ENCODE data around the gene ZNF142.

DNA sequence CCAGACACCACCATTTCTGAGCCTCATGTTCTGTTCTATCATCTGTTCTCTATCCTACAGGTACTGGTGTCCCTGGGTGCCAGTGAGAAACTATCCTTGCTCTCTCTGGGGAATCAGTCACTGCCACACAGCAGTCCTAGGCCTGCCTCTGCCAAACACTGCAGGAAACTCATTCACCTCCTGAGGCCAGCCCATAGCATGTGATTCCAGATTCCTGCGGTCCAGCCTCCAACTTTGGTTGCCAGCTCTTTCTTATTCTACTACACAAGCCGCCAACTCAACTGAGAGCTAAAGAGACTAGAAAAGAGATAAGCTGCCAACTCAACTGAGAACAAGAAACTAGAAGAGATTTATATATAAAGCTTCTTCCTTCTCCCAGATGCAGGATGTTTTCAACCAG is 42.4 kb upstream of the ZNF142 start:
- TF ChIP-seq, protein P1, sequence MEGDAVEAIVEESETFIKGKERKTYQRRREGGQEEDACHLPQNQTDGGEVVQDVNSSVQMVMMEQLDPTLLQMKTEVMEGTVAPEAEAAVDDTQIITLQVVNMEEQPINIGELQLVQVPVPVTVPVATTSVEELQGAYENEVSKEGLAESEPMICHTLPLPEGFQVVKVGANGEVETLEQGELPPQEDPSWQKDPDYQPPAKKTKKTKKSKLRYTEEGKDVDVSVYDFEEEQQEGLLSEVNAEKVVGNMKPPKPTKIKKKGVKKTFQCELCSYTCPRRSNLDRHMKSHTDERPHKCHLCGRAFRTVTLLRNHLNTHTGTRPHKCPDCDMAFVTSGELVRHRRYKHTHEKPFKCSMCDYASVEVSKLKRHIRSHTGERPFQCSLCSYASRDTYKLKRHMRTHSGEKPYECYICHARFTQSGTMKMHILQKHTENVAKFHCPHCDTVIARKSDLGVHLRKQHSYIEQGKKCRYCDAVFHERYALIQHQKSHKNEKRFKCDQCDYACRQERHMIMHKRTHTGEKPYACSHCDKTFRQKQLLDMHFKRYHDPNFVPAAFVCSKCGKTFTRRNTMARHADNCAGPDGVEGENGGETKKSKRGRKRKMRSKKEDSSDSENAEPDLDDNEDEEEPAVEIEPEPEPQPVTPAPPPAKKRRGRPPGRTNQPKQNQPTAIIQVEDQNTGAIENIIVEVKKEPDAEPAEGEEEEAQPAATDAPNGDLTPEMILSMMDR (IDR thresholded peaks at IDR 0.05; ENCODE audit: insufficient read depth, low read depth, low read length): no peak
- TF ChIP-seq EZH2 (IDR thresholded peaks at IDR 0.05; ENCODE audit: insufficient read depth, low read length): no peak
